CD4-positive, alpha-beta T cell treated with Interleukin-4 for 4 hours (primary cell): Measurements from ENCODE around the gene MAP2K5.

Experiments
- DNase-seq: peaks from one replicate; pipeline ENCODE4 v3.0.0-alpha.2; 2020

MAP2K5 gene

DNA sequence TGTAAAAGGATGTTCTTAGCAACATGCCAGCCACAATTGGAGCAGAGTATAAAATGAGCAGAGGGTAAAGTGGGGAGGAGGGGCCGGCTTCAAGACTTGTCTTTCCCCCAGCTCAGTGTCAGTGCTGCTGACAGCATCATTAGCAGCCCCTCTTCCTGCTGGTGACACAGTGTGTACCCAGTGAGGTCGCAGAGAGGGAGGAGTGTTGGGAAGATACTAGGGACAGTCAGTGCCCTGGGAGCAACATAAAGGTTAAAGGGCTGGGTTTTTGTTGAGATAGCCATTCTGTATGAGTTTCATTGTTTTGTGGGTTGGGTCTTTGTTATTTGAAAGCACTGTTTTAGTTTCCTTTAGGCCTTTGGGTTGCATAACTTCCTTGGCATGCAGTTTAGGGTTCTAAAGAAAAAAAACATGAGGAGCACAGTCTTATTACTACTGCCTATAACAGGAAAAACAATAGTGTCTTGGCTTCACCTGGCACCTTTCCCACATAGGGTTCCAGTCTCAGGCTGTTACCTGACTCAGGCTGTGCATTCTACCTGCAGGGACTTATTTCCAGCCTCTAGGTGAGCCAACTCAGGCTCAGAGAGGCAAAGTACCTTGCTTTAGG, 188.7 kb downstream of the MAP2K5 start:
- DNase-seq: no peak

DNA sequence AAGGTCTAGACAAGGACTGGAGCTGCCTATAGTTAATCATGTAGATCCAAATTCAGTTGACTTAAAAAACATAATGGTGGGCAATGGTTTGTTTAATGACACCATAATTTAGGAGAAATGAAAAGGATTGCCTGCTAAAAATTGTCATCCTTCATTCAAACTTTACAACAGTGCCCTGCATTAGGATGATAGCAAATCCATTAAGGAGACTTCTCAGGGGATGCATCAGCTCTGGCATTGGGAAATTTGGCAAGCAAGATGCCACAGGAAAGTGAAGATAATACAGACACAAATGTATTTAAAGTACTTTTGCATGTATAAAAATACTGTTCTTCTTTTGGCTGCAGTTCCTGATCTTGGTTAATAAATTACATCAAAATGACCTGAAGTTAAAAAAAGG, 189.7 kb downstream of the MAP2K5 start:
- no peak for DNase-seq

DNA sequence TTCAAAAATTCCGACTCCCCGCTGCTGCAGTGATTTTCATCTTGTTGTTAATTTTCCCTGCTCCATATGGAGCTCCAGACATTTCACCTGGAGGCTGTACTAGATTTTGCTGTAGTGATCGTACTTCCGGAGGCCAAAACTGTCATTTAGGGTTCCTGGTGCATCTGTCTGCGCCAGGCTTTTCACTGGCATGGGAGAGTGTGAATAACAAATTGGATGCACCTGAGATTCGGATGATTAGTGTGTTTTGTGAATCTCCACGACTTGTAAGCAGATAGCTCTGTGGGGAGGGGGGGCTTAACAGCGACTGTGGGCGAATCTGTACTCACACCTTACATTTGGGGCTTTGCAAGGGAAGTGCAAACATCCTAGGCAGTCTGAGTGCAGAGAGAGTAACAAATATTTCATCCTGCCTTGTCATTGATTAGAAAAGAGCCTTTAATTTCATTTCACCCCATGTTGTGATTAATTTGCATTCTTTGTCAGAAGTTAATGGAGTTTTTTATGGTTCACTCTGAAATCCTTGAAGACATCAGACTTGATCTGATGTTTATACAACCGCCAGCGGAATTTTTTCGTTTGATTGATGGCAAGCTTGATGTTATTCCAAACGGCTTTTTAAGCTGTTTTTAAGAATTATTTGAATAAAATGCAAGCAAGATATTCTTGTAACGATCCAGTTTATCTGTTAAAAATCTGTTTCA, 190.3 kb downstream of the MAP2K5 start:
- no peak for DNase-seq

DNA sequence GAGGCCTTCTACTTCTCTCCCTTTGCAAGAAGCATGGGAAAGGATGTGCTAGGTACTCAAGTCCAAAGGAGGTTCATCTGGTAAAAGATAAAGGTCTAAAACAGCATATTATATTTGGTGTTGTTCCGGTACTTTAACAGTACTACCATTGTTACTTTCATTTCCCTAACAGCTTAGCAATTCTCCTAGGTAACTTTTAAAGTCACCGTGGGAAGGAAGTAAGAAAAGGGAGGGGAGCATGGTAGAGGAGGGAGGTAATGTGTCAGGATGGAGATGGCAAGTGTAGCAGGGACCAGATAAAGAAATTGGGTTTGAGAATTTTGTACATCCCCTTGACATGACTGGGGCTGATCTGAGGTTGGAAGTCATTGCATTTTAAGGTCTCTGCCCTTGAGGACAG, 193.4 kb downstream of the MAP2K5 start:
- no peak for DNase-seq

DNA sequence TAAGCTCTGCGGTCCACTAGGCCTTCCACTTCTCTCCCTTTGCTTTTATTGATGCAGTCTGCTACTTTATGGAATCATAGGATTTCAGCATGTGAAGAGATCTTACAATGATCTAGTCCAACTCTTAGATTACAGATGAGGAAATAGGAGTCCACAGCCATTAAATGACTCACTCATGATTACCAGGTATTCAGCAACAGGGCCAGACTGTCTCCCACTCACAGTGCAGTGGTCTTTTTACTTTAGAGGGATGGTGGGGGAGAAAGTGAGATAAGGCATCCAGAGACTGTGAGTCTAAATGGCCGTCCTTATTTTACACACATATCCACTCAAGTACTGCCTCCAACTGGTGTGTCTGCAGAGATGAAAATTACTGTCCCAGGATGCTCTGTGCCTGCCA, 194.3 kb downstream of the MAP2K5 start:
- no peak for DNase-seq

DNA sequence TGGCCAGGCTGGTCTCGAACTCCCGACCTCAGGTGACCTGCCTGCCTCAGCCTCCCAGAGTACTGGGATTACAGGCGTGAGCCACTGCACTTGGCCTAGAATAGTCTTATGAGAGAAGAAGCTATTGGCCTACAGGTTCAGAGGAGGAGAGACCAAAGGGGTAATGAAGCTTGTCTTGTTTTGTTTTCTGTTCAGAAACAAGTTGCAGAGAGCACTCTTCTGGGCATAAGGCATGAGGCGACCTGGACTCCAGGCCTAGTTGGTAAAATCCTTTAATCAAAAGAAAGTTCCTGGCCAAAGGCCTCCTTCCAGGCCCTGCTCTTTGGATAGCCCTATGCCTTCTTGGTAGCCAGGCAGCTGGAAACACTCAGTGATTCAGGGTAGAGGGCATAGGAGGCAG, 195.6 kb downstream of the MAP2K5 start:
- DNase-seq: no peak

DNA sequence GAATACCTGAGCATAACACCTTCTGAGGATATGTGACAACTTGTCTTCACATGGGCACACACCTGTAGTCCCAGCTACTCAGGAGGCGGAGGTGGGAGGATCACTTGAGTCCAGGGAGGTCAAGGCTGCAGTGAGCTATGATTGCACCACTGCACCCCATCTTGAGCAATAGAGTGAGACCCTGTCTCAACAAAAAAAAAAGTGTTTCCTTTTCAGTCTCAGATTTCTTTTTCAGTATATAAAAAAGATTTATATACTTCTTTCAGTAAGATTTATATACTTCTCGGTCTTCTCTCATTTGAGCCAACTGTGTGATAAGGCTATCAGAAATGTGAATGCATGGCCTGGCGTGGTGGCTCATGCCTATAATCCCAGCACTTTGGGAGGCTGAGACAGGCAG, 197.9 kb downstream of the MAP2K5 start:
- no peak for DNase-seq

DNA sequence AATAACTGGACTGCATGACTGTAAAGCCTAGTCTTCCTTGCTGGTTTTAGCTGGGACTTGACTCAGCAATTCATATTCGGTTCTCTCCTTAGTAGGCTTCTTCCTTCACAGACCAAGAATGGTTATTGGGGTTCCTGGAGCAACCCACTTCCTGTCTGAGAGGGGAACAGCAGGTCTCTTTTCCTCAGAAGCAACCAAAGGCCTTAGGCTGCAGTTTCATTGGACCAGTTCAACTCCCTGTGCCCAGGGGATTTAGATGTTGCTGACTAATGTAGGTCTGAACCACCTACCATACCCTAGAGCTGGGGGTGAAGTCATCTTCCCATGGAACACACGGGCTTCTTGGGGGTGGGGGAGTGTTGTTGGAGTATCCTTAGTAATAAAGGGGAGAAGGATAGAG, 198.8 kb downstream of the MAP2K5 start:
- no peak for DNase-seq

DNA sequence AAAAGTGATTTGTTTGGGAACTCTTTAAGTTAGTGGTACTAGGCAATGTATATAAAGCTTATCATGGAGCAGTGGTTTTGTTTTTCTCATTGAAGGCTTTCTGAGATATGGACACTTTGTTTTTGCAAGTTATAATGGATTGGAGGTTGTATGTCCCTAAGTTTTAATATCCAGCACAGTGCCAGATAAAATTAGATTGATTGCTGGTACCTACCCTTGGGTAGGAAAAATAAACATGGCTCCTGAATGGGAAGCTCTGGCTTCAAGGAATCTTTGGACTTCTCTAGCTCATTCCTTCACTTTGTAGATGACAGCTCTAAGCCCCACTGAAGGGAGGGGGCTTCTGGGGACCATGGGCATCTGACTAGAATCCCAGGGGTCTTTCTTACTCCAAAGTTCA, 201.1 kb downstream of the MAP2K5 start:
- DNase-seq: no peak

DNA sequence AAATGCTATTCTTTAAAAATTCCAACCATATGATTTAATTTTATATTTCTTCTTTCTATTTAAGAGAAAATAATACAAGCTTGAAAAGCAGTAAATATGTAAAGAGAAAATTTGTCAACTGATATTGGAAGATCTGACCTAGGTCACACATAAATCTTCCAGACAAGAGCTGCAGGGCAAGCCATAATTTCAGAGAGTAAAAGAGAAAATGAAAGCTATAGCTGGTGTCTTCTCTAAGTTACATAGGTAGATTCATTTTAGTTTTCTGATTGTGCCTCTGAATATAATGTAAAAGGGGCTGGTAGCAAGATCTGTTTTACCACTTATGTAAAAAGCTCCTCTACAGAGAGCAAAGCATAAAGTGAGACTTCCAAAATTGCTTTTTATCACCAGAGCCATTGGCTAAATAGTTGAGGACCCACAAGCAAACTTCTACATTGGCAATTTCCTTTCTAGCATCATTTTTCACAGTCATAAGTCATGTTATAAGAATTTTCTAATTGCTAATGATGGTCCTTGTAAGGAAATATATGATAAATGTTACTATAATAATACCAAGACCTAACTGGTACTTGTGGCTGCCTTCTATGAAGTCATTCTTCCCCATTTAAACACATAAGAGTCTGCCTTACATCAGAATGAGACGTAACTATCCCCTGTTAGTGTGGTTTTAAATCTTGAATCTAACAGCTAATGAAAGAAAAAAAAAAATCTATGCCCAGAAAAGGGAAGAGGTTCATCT, 202.0 kb downstream of the MAP2K5 start:
- no peak for DNase-seq

DNA sequence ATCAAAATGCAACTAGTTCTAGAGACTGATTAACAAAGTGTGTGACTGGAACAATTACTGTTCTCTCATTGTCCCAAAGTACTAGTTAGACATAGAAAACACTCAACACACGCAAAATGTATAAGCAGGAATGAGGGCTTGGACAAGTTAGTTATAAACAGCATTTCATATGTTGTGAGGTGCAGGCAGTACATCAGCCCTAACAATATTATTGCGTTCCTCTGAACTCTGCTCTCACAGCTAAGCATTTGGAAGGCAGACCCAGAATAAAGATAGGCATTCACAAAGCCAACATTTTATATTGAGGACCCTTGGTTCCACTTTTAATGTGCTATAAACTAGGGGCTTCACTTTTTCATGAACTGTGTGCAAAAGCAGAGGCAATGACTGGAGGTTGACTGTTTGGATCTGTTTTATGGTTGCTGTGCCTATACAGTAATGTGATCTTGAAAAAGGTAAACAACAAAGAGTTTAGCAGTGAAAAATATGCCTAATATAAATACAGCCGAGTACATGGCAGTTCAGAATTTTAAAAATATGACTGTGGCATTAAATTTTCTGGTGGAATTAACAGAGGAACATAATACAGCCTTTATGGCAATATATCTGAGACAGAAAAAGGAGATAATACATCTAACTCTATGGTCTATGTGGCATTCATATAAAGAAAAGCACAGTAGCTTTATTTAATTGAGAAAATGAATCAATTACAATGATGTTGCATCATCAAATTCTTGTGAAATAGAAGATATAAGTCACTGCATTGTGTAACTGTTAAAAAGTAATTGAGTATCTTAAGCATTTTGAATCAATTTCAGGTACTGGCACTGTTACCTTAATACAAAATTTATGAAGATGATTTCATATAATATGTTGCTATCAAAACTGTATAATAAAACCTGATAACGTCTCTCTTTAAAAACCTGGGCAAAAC, 202.8 kb downstream of the MAP2K5 start:
- no peak for DNase-seq

DNA sequence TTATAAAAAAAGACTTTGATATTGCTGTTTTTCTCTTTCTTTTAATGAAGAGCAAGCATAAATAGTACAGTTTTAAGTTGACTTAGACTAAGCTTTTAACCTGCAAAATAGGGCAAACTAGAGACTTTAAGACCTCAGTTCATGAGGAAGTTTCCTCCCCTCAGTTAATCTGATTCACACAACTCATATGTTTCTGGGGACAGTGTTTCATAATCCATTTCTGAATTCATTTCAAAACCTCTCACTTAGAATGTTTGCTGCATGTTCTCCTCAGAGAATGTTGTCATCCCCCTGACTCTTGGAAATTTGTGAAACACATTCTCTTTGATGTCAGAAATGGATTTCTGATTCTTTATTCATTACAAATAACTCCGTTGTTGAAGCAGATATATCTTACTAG, 203.5 kb downstream of the MAP2K5 start:
- DNase-seq: no peak

DNA sequence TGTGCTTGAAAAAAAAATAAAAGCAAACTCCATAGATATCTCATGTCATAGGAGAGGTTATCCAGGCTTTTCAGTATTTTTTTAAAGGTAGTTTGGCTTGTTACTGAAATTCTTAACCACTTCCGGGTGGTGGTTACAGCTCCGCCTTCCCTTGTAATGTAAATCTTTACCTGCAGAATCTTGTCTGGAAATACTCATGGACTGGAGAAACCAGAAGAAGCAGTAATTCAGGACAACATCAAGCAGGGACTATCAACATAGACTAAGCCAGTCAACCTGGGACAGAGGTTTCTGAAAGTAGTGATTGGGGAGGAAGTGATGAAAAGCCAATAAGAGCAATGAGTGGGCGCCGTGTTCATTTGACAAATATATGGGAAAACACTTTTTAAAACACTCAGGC, 203.9 kb downstream of the MAP2K5 start:
- DNase-seq: no peak

DNA sequence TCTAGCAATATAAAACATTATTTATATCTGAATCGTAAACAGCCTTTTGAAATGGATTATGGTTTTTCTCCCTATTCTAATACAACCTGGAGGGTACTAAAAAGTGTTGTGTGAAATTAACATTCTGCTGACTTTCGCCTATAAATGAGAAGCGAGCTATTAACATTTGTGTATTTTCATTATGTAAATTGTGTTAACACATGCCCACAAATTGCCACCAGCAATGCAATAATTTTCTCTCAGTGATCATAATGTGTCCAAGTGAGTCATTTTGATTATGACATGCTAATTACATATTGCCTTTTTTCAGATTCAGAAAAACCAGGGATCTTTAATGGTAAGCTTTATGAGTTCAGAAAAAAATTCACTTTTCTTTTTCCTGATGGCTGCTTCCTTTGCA, 205.4 kb downstream of the MAP2K5 start:
- DNase-seq: no peak

DNA sequence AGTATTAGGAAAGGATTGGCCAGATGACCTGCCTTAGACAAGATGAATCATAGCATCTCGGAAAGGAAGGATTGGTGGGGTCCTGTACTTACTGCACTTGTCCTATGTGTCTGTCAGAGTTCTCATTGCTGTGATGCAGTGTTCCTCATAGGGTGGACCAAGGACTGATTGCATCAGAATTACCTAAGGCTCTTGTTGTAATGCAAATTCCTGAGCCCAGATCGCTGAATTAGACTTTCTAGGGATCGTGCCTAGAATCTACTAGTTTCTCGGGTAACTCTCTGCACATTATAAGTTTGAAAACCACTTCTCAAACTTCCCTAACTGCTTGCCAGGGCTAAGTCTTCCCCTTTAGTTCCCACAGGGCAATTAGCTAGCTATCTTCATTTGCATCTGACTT, 207.9 kb downstream of the MAP2K5 start:
- DNase-seq: no peak

DNA sequence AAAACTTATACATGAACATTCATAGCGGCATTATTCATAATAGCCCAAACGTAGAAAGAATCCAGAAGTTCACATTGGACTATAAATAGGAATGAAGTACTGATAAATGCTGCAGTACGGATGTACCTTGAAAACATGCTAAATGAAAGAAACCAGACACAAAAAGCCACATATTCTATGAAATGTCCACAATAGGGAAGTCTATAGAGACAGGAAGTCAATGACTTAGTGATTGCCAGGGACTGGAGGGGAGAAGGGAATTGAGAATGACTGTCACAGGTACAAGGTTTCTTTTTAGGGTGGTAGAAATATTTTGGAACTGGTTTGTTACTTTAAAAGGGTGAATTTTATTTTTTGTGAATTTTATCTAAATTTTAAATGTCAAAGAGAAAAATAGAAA, 211.4 kb downstream of the MAP2K5 start:
- no peak for DNase-seq

DNA sequence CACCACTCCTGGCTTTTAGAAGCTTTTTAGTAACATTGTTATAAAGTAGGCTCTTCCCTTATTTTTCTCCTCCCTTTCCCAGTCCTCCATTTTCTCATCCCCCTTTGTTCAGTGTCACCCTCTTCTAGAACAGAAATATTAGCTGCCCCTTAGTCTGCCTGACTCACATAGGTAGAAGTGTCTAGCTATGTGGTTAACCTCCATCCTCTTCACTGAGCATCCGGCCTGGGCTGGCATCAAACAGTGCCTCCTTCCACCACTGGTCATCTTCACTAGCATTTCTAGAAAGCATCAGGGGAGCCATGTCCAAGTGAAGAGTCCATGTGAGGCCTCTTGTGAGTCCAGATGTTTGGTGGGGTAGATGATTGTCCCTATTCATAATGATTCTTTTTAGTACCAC, 212.8 kb downstream of the MAP2K5 start:
- DNase-seq: no peak

DNA sequence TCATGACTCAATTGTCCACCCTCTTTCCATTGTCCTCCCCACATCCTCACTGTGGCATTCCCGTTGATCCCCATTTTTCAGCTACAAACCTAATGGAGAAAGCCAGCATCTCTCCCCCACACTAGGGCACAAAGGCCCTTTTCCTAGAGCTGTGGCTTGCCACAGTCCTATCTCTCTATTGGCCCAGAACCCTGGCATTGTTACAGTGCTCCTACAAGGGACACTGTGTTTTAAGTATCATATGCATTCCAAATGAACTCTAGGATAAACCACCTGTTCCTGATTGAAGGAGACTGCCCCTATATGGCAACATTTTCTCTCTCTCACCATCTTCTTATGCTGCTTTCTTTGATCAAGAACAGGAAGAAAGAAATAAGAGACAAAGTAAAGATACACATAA, 213.4 kb downstream of the MAP2K5 start:
- DNase-seq: no peak

DNA sequence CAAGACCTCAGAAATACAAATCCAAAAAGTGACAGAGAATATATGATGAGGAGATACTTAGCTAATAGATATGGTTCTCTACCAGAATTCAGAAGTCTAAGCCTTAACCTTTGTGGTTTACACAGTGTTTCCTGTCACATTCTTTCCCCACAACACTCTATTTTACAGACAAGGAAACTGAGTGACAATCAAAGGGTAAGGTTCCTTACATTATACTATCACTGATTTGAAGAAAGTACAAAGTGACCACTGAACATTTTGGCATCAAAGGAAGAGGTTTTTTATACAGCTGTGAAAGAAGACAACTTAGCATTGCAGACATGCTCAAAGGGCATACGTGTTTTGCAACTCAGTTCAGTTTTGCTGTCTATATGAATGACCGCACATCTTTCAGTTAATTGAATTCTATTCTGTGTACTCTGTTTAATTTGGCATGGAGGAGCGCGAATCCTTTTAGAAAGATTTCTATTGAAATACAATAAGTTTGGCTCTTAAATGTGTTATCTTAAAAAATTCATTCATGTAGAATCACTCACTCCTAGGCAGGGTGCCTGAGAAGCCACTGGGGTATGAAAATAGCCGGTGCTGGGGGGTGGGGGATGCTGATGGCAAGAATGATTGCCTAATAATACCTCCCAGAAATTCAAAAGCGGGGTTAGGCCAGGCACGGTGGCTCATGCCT, 216.3 kb downstream of the MAP2K5 start:
- DNase-seq: peak; percentile 28

DNA sequence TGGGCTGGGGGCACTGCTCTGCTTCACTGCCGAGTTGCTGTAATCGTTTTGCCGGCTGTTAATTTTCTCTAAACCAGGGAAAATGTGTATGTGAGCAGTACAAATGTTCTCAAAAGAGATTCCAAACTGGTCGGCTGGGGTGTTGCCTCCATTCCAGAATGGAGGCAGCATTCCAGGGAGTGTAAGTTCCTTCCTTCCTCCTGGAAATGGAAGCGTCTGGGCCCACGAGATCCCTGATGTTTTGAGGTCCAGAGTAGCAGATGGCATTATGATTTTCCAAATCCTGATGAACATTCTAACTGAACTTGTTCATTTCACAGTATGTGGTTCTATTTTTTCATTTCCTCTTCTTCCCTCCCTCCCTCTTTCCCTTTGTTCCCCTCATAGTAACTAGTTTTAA, 218.4 kb downstream of the MAP2K5 start:
- no peak for DNase-seq

DNA sequence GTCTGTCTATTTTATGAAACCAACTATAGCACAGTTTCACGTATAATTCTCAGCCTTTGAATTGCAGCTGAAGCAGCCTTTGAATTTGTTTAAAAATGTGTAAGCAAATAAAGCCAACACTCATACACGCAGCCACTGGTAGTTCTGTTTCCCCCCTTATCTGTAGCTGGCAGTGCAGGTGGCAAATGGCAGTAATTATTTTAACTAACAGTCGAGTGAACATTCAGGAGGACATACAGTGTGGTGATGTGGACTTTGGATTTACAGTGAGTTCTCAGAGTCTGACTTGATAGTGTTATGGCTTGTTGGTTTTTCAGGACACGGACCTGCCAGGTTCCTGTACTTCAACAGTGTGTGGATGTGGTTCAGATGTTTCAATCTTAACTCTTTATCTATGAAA, 218.8 kb downstream of the MAP2K5 start:
- DNase-seq: no peak

DNA sequence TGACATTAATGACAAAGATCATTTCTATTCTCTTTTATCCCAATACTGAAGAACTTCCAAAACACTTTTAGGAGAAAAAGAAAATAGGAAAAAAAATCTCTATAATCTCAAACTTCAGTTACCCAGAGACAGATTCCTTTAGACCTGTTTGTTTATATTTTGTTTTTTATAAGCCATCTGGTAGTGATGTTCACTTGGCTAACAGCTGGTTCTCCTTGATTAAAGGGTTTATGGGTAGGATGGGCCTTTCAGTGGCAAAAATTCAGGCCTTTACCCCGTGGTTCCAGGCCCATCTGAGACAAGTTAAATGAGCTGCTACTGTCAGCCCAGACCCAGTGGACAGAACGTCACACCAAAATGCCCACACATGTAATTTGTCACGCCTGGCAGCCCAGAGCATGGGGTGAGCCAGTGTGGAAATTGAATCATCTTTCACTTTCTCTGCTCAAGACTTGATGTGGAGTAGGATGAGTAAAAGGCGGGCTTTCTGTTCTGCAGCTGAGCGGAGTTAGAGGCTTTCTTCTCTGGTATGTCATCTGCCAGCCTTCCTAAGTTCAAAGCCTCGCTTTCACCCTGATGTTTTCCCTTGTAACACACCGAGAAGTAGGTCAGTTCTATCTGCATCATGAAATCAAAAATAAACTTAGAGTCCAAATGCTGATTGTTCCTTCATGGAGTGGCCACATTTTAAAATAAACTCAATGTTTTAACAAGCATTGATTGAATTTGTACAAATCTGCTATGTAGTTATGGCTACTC, 220.3 kb downstream of the MAP2K5 start:
- peak; percentile 34 for DNase-seq
